ENCODE measurements around the gene ANXA5.

The ANXA5 gene

GRCh38 chr4:121642292-121642691 is 54.5 kb downstream of the ANXA5 start:
- no peak for DNase-seq (ENCODE audit: low spot score)

GRCh38 chr4:121633653-121634052 is 63.1 kb downstream of the ANXA5 start:
- DNase-seq (ENCODE audit: low spot score) = peak; percentile 10

DNA sequence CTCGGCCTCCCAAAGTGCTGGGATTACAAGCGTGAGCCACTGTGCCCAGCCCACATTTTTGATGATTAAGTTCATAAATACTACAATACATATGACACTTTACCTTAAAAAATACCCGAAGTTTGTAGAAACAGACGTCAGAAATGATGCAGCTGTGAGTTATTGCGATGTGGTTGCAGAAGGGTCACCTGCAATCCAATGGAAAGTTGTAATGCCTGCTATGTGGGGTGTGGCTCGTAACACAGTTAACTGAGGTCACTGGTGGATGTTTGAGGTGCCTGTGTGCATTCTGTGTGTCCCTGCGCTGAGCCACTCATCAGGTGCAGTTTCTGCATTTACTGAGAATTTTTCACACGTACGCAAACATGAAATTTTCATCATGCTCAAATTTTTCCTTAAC is 64.1 kb downstream of the ANXA5 start:
- DNase-seq (ENCODE audit: low spot score) = no peak

Data from iPS-NIHi11 (cell line).